Neural progenitor cell (in vitro differentiated cells): ENCODE results near the gene TMEM37.

Experiments
- EZH2 ChIP-seq: fragments of 200-600 bp; sonication (generic); IDR thresholded peaks from 2 replicates; pipeline ENCODE4 v1.6.1; 2017; ENCODE audit warnings: antibody characterized with exemption, mild to moderate bottlenecking, moderate library complexity
- TF ChIP-seq, protein P1 (sequence below): fragments of 200-600 bp; sonication (generic); IDR thresholded peaks from 2 replicates; pipeline ENCODE4 v1.5.1; 2017; ENCODE audit warnings: antibody characterized with exemption, mild to moderate bottlenecking

- TF ChIP-seq, protein P1, sequence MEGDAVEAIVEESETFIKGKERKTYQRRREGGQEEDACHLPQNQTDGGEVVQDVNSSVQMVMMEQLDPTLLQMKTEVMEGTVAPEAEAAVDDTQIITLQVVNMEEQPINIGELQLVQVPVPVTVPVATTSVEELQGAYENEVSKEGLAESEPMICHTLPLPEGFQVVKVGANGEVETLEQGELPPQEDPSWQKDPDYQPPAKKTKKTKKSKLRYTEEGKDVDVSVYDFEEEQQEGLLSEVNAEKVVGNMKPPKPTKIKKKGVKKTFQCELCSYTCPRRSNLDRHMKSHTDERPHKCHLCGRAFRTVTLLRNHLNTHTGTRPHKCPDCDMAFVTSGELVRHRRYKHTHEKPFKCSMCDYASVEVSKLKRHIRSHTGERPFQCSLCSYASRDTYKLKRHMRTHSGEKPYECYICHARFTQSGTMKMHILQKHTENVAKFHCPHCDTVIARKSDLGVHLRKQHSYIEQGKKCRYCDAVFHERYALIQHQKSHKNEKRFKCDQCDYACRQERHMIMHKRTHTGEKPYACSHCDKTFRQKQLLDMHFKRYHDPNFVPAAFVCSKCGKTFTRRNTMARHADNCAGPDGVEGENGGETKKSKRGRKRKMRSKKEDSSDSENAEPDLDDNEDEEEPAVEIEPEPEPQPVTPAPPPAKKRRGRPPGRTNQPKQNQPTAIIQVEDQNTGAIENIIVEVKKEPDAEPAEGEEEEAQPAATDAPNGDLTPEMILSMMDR = no peak
- no peak for TF ChIP-seq EZH2
Measured at GRCh38 chr2:119464981-119465380, 33.3 kb downstream of the TMEM37 start.
